OCI-LY3 (cell line): ENCODE measurements around the gene EPS8.
"Not testable (repeated sequence)": the region's sequence is repeated elsewhere in the genome, so short reads cannot be mapped to it uniquely, and the experiment has no call there.

ENCODE experiments used
- EZH2phosphoT487 ChIP-seq: fragments of 200-600 bp; shearing (Covaris generic); IDR thresholded peaks from 2 replicates; pipeline ENCODE4 v1.6.1; 2018; ENCODE audit warnings: antibody characterized with exemption, mixed run types, low read depth
- TF ChIP-seq, protein P1 (sequence below): fragments of 200-600, 300-600 bp; sonication (generic); IDR thresholded peaks from 2 replicates; pipeline ENCODE4 v1.5.1; 2014; ENCODE audit warnings: antibody characterized with exemption, low read length, low read depth

DNA sequence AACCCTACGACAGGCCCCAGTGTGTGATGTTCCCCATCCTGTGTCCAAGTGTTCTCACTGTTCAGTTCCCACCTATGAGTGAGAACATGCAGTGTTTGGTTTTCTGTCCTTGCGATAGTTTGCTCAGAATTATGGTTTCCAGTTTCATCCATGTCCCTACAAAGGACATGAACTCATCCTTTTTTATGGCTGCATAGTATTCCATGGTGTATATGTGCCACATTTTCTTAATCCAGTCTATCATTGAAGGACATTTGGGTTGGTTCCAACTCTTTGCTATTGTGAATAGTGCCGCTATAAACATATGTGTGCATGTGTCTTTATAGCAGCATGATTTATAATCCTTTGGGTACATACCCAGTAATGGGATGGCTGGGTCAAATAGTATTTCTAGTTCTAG is 47.3 kb downstream of the EPS8 start:
- TF ChIP-seq, protein P1, sequence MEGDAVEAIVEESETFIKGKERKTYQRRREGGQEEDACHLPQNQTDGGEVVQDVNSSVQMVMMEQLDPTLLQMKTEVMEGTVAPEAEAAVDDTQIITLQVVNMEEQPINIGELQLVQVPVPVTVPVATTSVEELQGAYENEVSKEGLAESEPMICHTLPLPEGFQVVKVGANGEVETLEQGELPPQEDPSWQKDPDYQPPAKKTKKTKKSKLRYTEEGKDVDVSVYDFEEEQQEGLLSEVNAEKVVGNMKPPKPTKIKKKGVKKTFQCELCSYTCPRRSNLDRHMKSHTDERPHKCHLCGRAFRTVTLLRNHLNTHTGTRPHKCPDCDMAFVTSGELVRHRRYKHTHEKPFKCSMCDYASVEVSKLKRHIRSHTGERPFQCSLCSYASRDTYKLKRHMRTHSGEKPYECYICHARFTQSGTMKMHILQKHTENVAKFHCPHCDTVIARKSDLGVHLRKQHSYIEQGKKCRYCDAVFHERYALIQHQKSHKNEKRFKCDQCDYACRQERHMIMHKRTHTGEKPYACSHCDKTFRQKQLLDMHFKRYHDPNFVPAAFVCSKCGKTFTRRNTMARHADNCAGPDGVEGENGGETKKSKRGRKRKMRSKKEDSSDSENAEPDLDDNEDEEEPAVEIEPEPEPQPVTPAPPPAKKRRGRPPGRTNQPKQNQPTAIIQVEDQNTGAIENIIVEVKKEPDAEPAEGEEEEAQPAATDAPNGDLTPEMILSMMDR = not testable (repeated sequence)
- not testable (repeated sequence) for TF ChIP-seq EZH2phosphoT487
